Nephron (organoid): Measurements from ENCODE around the gene DUSP16.

Experiments
- H3K27ac Mint-ChIP-seq, 3 experiments: 2 replicates each; pipeline ENCODE4 v1.8.0; 2020; ENCODE audit warnings: mixed read lengths in 3 of 3, mild to moderate bottlenecking in 2 of 3, moderate library complexity in 1 of 3
- H3K27me3 Mint-ChIP-seq: 2 replicates; pipeline ENCODE4 v1.8.0; 2021; ENCODE audit warnings: low read depth, mild to moderate bottlenecking, moderate library complexity, mixed read lengths
- H3K36me3 Mint-ChIP-seq: 2 replicates; pipeline ENCODE4 v1.8.0; 2020; ENCODE audit warnings: low read depth, mixed read lengths
- H3K4me1 Mint-ChIP-seq: 2 replicates; pipeline ENCODE4 v1.8.0; 2020; ENCODE audit warnings: mixed read lengths
- H3K4me3 Mint-ChIP-seq, 3 experiments: 2 replicates each; pipeline ENCODE4 v1.8.0; 2020; ENCODE audit warnings: mild to moderate bottlenecking in 3 of 3, mixed read lengths in 3 of 3, moderate library complexity in 2 of 3
- H3K9me3 Mint-ChIP-seq: 2 replicates; pipeline ENCODE4 v1.8.0; 2020; ENCODE audit warnings: mixed read lengths
- CTCF ChIP-seq, 3 experiments: fragments of 200-600 bp; sonication (generic); IDR thresholded peaks; one replicate each; pipeline ENCODE4 v1.5.0; 2021; ENCODE audit warnings: antibody characterized with exemption in 3 of 3; ENCODE audit not compliant: unreplicated experiment in 3 of 3

The DUSP16 gene

GRCh38 chr12:12441843-12442461 lies 120.7 kb downstream of the DUSP16 start:
- no peaks in the 10 kb centered on the region for H3K27me3 Mint-ChIP-seq
- peak overlapping the region; percentile 75 to 82 (median 79) for H3K27ac Mint-ChIP-seq
- no peak overlapping the region for H3K4me3 Mint-ChIP-seq
- no peaks in the 10 kb centered on the region for H3K9me3 Mint-ChIP-seq
- H3K4me1 Mint-ChIP-seq: peaks cover 23% of the 10 kb centered on the region
- TF ChIP-seq CTCF (IDR thresholded peaks at IDR 0.05; ENCODE audit: unreplicated experiment in 3 of 3): no peak
- H3K36me3 Mint-ChIP-seq: peaks cover 7% of the 10 kb centered on the region

GRCh38 chr12:12441429-12441807 lies 121.2 kb downstream of the DUSP16 start:
- Mint-ChIP-seq H3K9me3 (no peaks in the 10 kb centered on the region), H3K27me3 (no peaks in the 10 kb centered on the region), H3K4me3 (no peak overlapping the region), H3K4me1 (peaks cover 23% of the 10 kb centered on the region), H3K36me3 (peaks cover 10% of the 10 kb centered on the region), H3K27ac (no peak overlapping the region)
- TF ChIP-seq CTCF (IDR thresholded peaks at IDR 0.05; ENCODE audit: unreplicated experiment in 3 of 3): no peak

- Mint-ChIP-seq H3K9me3 (no peaks in the 10 kb centered on the region), H3K36me3 (peaks cover 15% of the 10 kb centered on the region), H3K4me3 (no peak overlapping the region), H3K4me1 (peaks cover 23% of the 10 kb centered on the region), H3K27ac (peak overlapping the region in 1 of 3 experiments; percentile 30), H3K27me3 (no peaks in the 10 kb centered on the region)
- TF ChIP-seq CTCF (IDR thresholded peaks at IDR 0.05; ENCODE audit: unreplicated experiment in 3 of 3): no peak
Measured at GRCh38 chr12:12440784-12441428, 121.8 kb downstream of the DUSP16 start.

- Mint-ChIP-seq H3K36me3 (peaks cover 16% of the 10 kb centered on the region), H3K4me1 (peaks cover 26% of the 10 kb centered on the region), H3K27me3 (no peaks in the 10 kb centered on the region), H3K27ac (peak overlapping the region in 1 of 3 experiments; percentile 1), H3K4me3 (no peak overlapping the region), H3K9me3 (no peaks in the 10 kb centered on the region)
- no peak for TF ChIP-seq CTCF (IDR thresholded peaks at IDR 0.05; ENCODE audit: unreplicated experiment in 3 of 3)
Measured at GRCh38 chr12:12439636-12440035, 123.0 kb downstream of the DUSP16 start.

- H3K36me3 Mint-ChIP-seq: peaks cover 16% of the 10 kb centered on the region
- H3K4me1 Mint-ChIP-seq: peaks cover 28% of the 10 kb centered on the region
- no peaks in the 10 kb centered on the region for H3K27me3 Mint-ChIP-seq
- H3K4me3 Mint-ChIP-seq: no peak overlapping the region
- no peaks in the 10 kb centered on the region for H3K9me3 Mint-ChIP-seq
- TF ChIP-seq CTCF (IDR thresholded peaks at IDR 0.05; ENCODE audit: unreplicated experiment in 3 of 3): no peak
- H3K27ac Mint-ChIP-seq: no peak overlapping the region
Measured at GRCh38 chr12:12436831-12437345, 125.8 kb downstream of the DUSP16 start.
